SK-N-SH (cell line): ENCODE measurements around the gene SHKBP1. TPM values are rescaled to one million over a fixed set of nuclear protein-coding genes. Genes with fewer than 3 reads are reported as not detected.

ENCODE experiments used
- CTCF ChIA-PET: fragments of 300-600, 350-600 bp; formaldehyde crosslinking; extraction: SDS; loops from one replicate; lab custom pipeline; 2021; lab: Yijun Ruan, JAX
- POLR2A ChIA-PET: fragments of 350-600 bp; sonication (Branson Sonifier 250); formaldehyde crosslinking; extraction: SDS; loops from one replicate; lab custom pipeline; 2020; ENCODE audit warnings: antibody characterized with exemption, inconsistent platforms; lab: Yijun Ruan, JAX
- DNase-seq: peaks from one replicate; pipeline ENCODE4 v3.0.0; 2012
- H2AFZ ChIP-seq: fragments of 200-600 bp; sonication (generic); 2 replicates; pipeline ENCODE4 v1.8.1; 2016; ENCODE audit warnings: antibody characterized with exemption, mild to moderate bottlenecking, low read depth
- H3F3A ChIP-seq: fragments of 200-600 bp; sonication (generic); replicated peaks from 2 replicates; pipeline ENCODE3; 2016; ENCODE audit warnings: antibody characterized with exemption, mild to moderate bottlenecking; ENCODE audit not compliant: insufficient read depth
- H3K27ac ChIP-seq, 2 experiments: fragments of 200-500 bp in 1 of 2; fragments of 200-600 bp in 1 of 2; sonication (Bioruptor generic) in 1 of 2; sonication (generic), shearing (Covaris generic) in 1 of 2; 2 replicates each; pipeline versions ENCODE4 v1.5.1 to v1.6.1; 2014 to 2016; ENCODE audit warnings: low read depth in 2 of 2, inconsistent platforms in 1 of 2, low read length in 1 of 2, mild to moderate bottlenecking in 1 of 2, mixed read lengths in 1 of 2
- H3K27me3 ChIP-seq: fragments of 200-600 bp; sonication (generic), shearing (Covaris generic); 2 replicates; pipeline ENCODE4 v1.6.1; 2016; ENCODE audit warnings: mixed run types; ENCODE audit not compliant: insufficient read depth
- H3K36me3 ChIP-seq, 2 experiments: fragments of 200-500 bp in 1 of 2; fragments of 200-600 bp in 1 of 2; sonication (Bioruptor generic) in 1 of 2; sonication (generic) in 1 of 2; replicated peaks in 1 of 2; 2 replicates each; pipeline versions ENCODE3 to v1.5.1; 2014 to 2016; ENCODE audit warnings: low read length in 1 of 2, mild to moderate bottlenecking in 1 of 2; ENCODE audit not compliant: insufficient read depth in 2 of 2, control insufficient read depth in 1 of 2
- H3K4me1 ChIP-seq, 2 experiments: fragments of 200-500 bp in 1 of 2; fragments of 200-600 bp in 1 of 2; sonication (Bioruptor generic) in 1 of 2; sonication (generic), shearing (Covaris generic) in 1 of 2; 2 replicates each; pipeline versions ENCODE4 v1.5.1 to v1.6.1; 2014 to 2016; ENCODE audit warnings: low read depth in 1 of 2, low read length in 1 of 2, mixed run types in 1 of 2; ENCODE audit not compliant: insufficient read depth in 2 of 2, control insufficient read depth in 1 of 2
- H3K4me2 ChIP-seq: fragments of 200-600 bp; sonication (generic), shearing (Covaris generic); 2 replicates; pipeline ENCODE4 v1.6.1; 2017; ENCODE audit warnings: mixed run types
- H3K4me3 ChIP-seq, 2 experiments: fragments of 200-500 bp in 1 of 2; fragments of 200-600 bp in 1 of 2; sonication (Bioruptor generic) in 1 of 2; sonication (generic), shearing (Covaris generic) in 1 of 2; 2 replicates each; pipeline versions ENCODE4 v1.5.1 to v1.8.1; 2014 to 2016; ENCODE audit warnings: low read depth in 2 of 2, inconsistent platforms in 1 of 2, low read length in 1 of 2, mild to moderate bottlenecking in 1 of 2, mixed read lengths in 1 of 2, moderate library complexity in 1 of 2
- H3K79me2 ChIP-seq: fragments of 200-600 bp; sonication (generic); 2 replicates; pipeline ENCODE4 v1.8.1; 2017; ENCODE audit warnings: mild to moderate bottlenecking; ENCODE audit not compliant: insufficient read depth
- H3K9ac ChIP-seq: fragments of 200-600 bp; sonication (generic); 2 replicates; pipeline ENCODE4 v1.6.1; 2017; ENCODE audit warnings: mixed run types
- H3K9me2 ChIP-seq: fragments of 200-600 bp; sonication (generic); 2 replicates; pipeline ENCODE4 v1.6.1; 2017; ENCODE audit warnings: mixed run types
- H3K9me3 ChIP-seq: fragments of 200-600 bp; sonication (generic); 2 replicates; pipeline ENCODE4 v1.6.1; 2017; ENCODE audit warnings: mixed run types, mild to moderate bottlenecking, moderate library complexity
- H4K20me1 ChIP-seq: fragments of 200-600 bp; sonication (generic); 2 replicates; pipeline ENCODE4 v1.6.1; 2017; ENCODE audit warnings: mild to moderate bottlenecking, mixed run types; ENCODE audit not compliant: insufficient read depth
- GATA2 ChIP-seq: sonication (generic); formaldehyde crosslinking; IDR thresholded peaks from 2 replicates; pipeline ENCODE4 v1.5.0; 2020; ENCODE audit warnings: mild to moderate bottlenecking, missing genetic modification reagents
- MXI1 ChIP-seq: IDR thresholded peaks from 2 replicates; pipeline ENCODE4 v1.6.1; 2012; ENCODE audit warnings: mild to moderate bottlenecking, low read depth, low read length, improper control_type of control experiment
- RAD21 ChIP-seq: IDR thresholded peaks from 2 replicates; pipeline ENCODE4 v1.6.1; 2012; ENCODE audit warnings: mild to moderate bottlenecking, low read length
- RFX5 ChIP-seq: IDR thresholded peaks from 2 replicates; pipeline ENCODE4 v1.6.1; 2012; ENCODE audit warnings: mild to moderate bottlenecking, improper control_type of control experiment, low read length
- SIN3A ChIP-seq: IDR thresholded peaks from 2 replicates; pipeline ENCODE4 v1.6.1; 2012; ENCODE audit warnings: low read depth, mild to moderate bottlenecking, low read length, moderate library complexity, borderline replicate concordance
- TCF12 ChIP-seq: IDR thresholded peaks from 2 replicates; pipeline ENCODE4 v1.4.0; 2012
- TEAD4 ChIP-seq: IDR thresholded peaks from 2 replicates; pipeline ENCODE4 v1.4.0; 2012; ENCODE audit warnings: mild to moderate bottlenecking, borderline replicate concordance; ENCODE audit not compliant: insufficient read depth
- USF1 ChIP-seq: IDR thresholded peaks from 2 replicates; pipeline ENCODE4 v1.4.0; 2012; ENCODE audit warnings: low read depth, borderline replicate concordance
- ZBTB33 ChIP-seq: IDR thresholded peaks from 2 replicates; pipeline ENCODE4 v1.4.0; 2012; ENCODE audit warnings: low read depth, borderline replicate concordance
- WGBS: methylation state at CpG from one replicate; pipeline ENCODE4 v1.1.6; 2017; ENCODE audit warnings: low lambda C conversion rate; 5-methylcytosine and 5-hydroxymethylcytosine counted together
- polyA plus RNA-seq, 3 experiments: library from polyadenylated mRNA; depleted of rRNA; stranded (reverse); fragments of >200 nt; gene quantifications; 2 replicates each; pipeline ENCODE4 v1.2.3, GENCODE V29; 2012
- TF ChIP-seq, protein P1 (sequence below): IDR thresholded peaks from 2 replicates; pipeline ENCODE4 v1.6.1; 2012; ENCODE audit warnings: mild to moderate bottlenecking, low read depth, low read length, moderate library complexity

The SHKBP1 gene
- polyA plus RNA-seq, 1 of the 3 experiments (the other 2 are of a cell fraction): 62.7 TPM

- DNase-seq: peak; percentile 67
- Histone ChIP-seq H3K27me3 (no peaks in the 10 kb centered on the region), H3K9me2 (no peaks in the 10 kb centered on the region), H3K4me2 (no peak overlapping the region), H3K79me2 (no peaks in the 10 kb centered on the region), H3K4me3 (no peak overlapping the region), H4K20me1 (no peaks in the 10 kb centered on the region), H2AFZ (no peak overlapping the region), H3F3A (peaks cover 3% of the 10 kb centered on the region), H3K9me3 (no peaks in the 10 kb centered on the region), H3K36me3 (no peaks in the 10 kb centered on the region), H3K9ac (no peak overlapping the region), H3K27ac (no peak overlapping the region), H3K4me1 (peaks cover 0 to 5% of the 10 kb centered on the region in 2 experiments; a peak in 1 of 4 replicates)
- 57% methylated on average over 4 of the region's 7 CpGs for WGBS
- CTCF ChIA-PET: interaction anchor here (0.7 to 12.8 kb wide), 5 partner anchors 8 to 77 kb away, joined by 3 to 155 read pairs (median 4); no protein-coding TSS in a partner anchor
- POLR2A ChIA-PET: no interaction called here
- TF ChIP-seq RFX5 (no peak), MXI1 (peak; percentile 29; the same call in 1 of the 2 replicates), GATA2 (CRISPR knock-in tag) (no peak)
Measured at GRCh38 chr19:40625406-40626120, 48.9 kb downstream of the SHKBP1 start.

GRCh38 chr19:40626918-40627317, 50.2 kb downstream of the SHKBP1 start:
- ChIA-PET POLR2A (no interaction called here), CTCF (no interaction called here)
- Histone ChIP-seq H3K79me2 (no peaks in the 10 kb centered on the region), H3K9ac (no peak overlapping the region), H3K4me3 (no peak overlapping the region), H2AFZ (no peak overlapping the region), H3K27me3 (no peaks in the 10 kb centered on the region), H3K4me2 (no peak overlapping the region), H3K9me2 (no peaks in the 10 kb centered on the region), H3K36me3 (no peaks in the 10 kb centered on the region), H3K27ac (no peak overlapping the region), H4K20me1 (no peaks in the 10 kb centered on the region), H3F3A (peaks cover 3% of the 10 kb centered on the region), H3K4me1 (peaks cover 0 to 5% of the 10 kb centered on the region in 2 experiments; a peak in 1 of 4 replicates), H3K9me3 (no peaks in the 10 kb centered on the region)
- WGBS: 94% methylated on average over 24 of the region's 24 CpGs
- TF ChIP-seq SIN3A: no peak
- no peak for TF ChIP-seq TCF12
- TF ChIP-seq ZBTB33: no peak
- TF ChIP-seq TEAD4: no peak
- no peak for TF ChIP-seq RAD21
- TF ChIP-seq, protein P1, sequence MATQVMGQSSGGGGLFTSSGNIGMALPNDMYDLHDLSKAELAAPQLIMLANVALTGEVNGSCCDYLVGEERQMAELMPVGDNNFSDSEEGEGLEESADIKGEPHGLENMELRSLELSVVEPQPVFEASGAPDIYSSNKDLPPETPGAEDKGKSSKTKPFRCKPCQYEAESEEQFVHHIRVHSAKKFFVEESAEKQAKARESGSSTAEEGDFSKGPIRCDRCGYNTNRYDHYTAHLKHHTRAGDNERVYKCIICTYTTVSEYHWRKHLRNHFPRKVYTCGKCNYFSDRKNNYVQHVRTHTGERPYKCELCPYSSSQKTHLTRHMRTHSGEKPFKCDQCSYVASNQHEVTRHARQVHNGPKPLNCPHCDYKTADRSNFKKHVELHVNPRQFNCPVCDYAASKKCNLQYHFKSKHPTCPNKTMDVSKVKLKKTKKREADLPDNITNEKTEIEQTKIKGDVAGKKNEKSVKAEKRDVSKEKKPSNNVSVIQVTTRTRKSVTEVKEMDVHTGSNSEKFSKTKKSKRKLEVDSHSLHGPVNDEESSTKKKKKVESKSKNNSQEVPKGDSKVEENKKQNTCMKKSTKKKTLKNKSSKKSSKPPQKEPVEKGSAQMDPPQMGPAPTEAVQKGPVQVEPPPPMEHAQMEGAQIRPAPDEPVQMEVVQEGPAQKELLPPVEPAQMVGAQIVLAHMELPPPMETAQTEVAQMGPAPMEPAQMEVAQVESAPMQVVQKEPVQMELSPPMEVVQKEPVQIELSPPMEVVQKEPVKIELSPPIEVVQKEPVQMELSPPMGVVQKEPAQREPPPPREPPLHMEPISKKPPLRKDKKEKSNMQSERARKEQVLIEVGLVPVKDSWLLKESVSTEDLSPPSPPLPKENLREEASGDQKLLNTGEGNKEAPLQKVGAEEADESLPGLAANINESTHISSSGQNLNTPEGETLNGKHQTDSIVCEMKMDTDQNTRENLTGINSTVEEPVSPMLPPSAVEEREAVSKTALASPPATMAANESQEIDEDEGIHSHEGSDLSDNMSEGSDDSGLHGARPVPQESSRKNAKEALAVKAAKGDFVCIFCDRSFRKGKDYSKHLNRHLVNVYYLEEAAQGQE: no peak
- no peak for TF ChIP-seq USF1
- peak; percentile 16 for DNase-seq
